MCF 10A (cell line): Measurements from ENCODE around the gene IKZF1. TPM values are rescaled to one million over a fixed set of nuclear protein-coding genes. Genes with fewer than 3 reads are reported as not detected.

Experiments
- BruUV-seq: library from RNA; stranded (reverse); fragments of 400-500 nt; replicated peaks from 2 replicates; lab custom pipeline; 2021; lab: Mats Ljungman, UMichigan
- CTCF ChIA-PET: fragments of 300-600 bp; sonication (Branson Sonifier 250); formaldehyde crosslinking; extraction: SDS; loops from one replicate; lab custom pipeline; 2021; ENCODE audit warnings: antibody characterized with exemption, inconsistent platforms; lab: Yijun Ruan, JAX
- POLR2A ChIA-PET: fragments of 300-600, 350-650 bp; sonication (Branson Sonifier 250); formaldehyde crosslinking; extraction: SDS; loops from one replicate; lab custom pipeline; 2020; ENCODE audit warnings: antibody characterized with exemption, inconsistent platforms; lab: Yijun Ruan, JAX
- DNase-seq: peaks from one replicate; pipeline ENCODE4 v3.0.0-alpha.2; 2018; ENCODE audit not compliant: unreplicated experiment
- H3K27ac Mint-ChIP-seq: one replicate; pipeline ENCODE4 v1.8.0; 2022; ENCODE audit warnings: mild to moderate bottlenecking, low read depth, mixed read lengths; ENCODE audit not compliant: unreplicated experiment
- H3K27me3 Mint-ChIP-seq: one replicate; pipeline ENCODE4 v1.8.0; 2022; ENCODE audit warnings: mixed read lengths; ENCODE audit not compliant: insufficient read depth, unreplicated experiment
- H3K36me3 Mint-ChIP-seq: one replicate; pipeline ENCODE4 v1.8.0; 2022; ENCODE audit warnings: mild to moderate bottlenecking, moderate library complexity, mixed read lengths; ENCODE audit not compliant: insufficient read depth, unreplicated experiment
- H3K4me1 Mint-ChIP-seq: one replicate; pipeline ENCODE4 v1.8.0; 2022; ENCODE audit warnings: mixed read lengths; ENCODE audit not compliant: insufficient read depth, unreplicated experiment
- H3K4me3 Mint-ChIP-seq: one replicate; pipeline ENCODE4 v1.8.0; 2022; ENCODE audit warnings: mild to moderate bottlenecking, moderate library complexity, mixed read lengths; ENCODE audit not compliant: unreplicated experiment
- H3K9me3 Mint-ChIP-seq: one replicate; pipeline ENCODE4 v1.8.0; 2022; ENCODE audit warnings: mixed read lengths; ENCODE audit not compliant: unreplicated experiment
- CTCF ChIP-seq: fragments of 200-600 bp; IDR thresholded peaks from one replicate; pipeline ENCODE4 v1.8.0; 2022; ENCODE audit warnings: antibody characterized with exemption, mild to moderate bottlenecking; ENCODE audit not compliant: unreplicated experiment
- intact Hi-C: fragments of 100-400 bp; cut with micrococcal nuclease; formaldehyde crosslinking; loops from 2 replicates; pipeline ENCODE4 v1.14.1; 2022
- total RNA-seq: library from RNA; stranded (reverse); gene quantifications from 2 replicates; pipeline ENCODE4 v1.2.3, GENCODE V29; 2022

The IKZF1 gene
- total RNA-seq, 1 experiment from 2014 or later = not detected

- BruUV-seq = no TSS peak
- Mint-ChIP-seq H3K4me3 (no peak overlapping the region), H3K27me3 (peaks cover 30% of the 10 kb centered on the region), H3K9me3 (no peaks in the 10 kb centered on the region), H3K4me1 (no peaks in the 10 kb centered on the region), H3K36me3 (no peaks in the 10 kb centered on the region), H3K27ac (no peak overlapping the region)
- CTCF ChIA-PET = interaction anchor here (0.9 to 1.0 kb wide), 2 partner anchors 13 to 110 kb away, joined by 3 to 4 read pairs; no protein-coding TSS in a partner anchor
- DNase-seq = no peak
- POLR2A ChIA-PET = no interaction called here
- TF ChIP-seq CTCF = no peak
- intact Hi-C loops = no loop called here
Measured at GRCh38 chr7:50308203-50308531, 3.7 kb downstream of the IKZF1 start.

GRCh38 chr7:50308532-50309385 lies 4.2 kb downstream of the IKZF1 start:
- Mint-ChIP-seq H3K4me1 (no peaks in the 10 kb centered on the region), H3K36me3 (no peaks in the 10 kb centered on the region), H3K9me3 (no peaks in the 10 kb centered on the region), H3K4me3 (no peak overlapping the region), H3K27ac (no peak overlapping the region), H3K27me3 (peaks cover 36% of the 10 kb centered on the region)
- no TSS peak for BruUV-seq
- ChIA-PET CTCF (interaction anchor here (0.5 to 1.0 kb wide), 3 partner anchors 13 to 832 kb away, joined by 3 to 10 read pairs (median 4); no protein-coding TSS in a partner anchor), POLR2A (no interaction called here)
- intact Hi-C loops = no loop called here
- TF ChIP-seq CTCF = no peak
- DNase-seq = no peak

- Mint-ChIP-seq H3K36me3 (no peaks in the 10 kb centered on the region), H3K4me3 (no peak overlapping the region), H3K9me3 (no peaks in the 10 kb centered on the region), H3K27me3 (peaks cover 46% of the 10 kb centered on the region), H3K4me1 (no peaks in the 10 kb centered on the region), H3K27ac (no peak overlapping the region)
- CTCF ChIA-PET = no interaction called here
- no peak for TF ChIP-seq CTCF
- POLR2A ChIA-PET = no interaction called here
- BruUV-seq = no TSS peak
- no peak for DNase-seq
- intact Hi-C loops = no loop called here
Measured at GRCh38 chr7:50309721-50310120, 5.2 kb downstream of the IKZF1 start.

- Mint-ChIP-seq H3K36me3 (no peaks in the 10 kb centered on the region), H3K4me1 (no peaks in the 10 kb centered on the region), H3K4me3 (no peak overlapping the region), H3K27me3 (peaks cover 52% of the 10 kb centered on the region), H3K9me3 (no peaks in the 10 kb centered on the region), H3K27ac (no peak overlapping the region)
- DNase-seq = no peak
- no TSS peak for BruUV-seq
- ChIA-PET POLR2A (no interaction called here), CTCF (no interaction called here)
- TF ChIP-seq CTCF = no peak
- intact Hi-C loops = no loop called here
Measured at GRCh38 chr7:50310361-50310760, 5.8 kb downstream of the IKZF1 start.
